Nucleus accumbens (tissue), 56 donors: ENCODE measurements around the gene PPFIA3.

Source experiments
- DNase-seq, 56 donors: peaks; one replicate each; lab custom pipeline; 2025; lab: John Stamatoyannopoulos, UW

The PPFIA3 gene

GRCh38 chr19:49101160-49101559 is 18.2 kb upstream of the PPFIA3 start:
- no peak for DNase-seq

- no peak for DNase-seq
These were observed 17.0 kb upstream of the PPFIA3 start for GRCh38 chr19:49102303-49102702.

- no peak for DNase-seq
These were observed 15.8 kb upstream of the PPFIA3 start for GRCh38 chr19:49103331-49104085.

GRCh38 chr19:49104229-49104864 is 15.0 kb upstream of the PPFIA3 start:
- no peak for DNase-seq

- peak in 33 of 56 donors; percentile 3 to 65 (median 21) for DNase-seq
These were observed 12.7 kb upstream of the PPFIA3 start for GRCh38 chr19:49106648-49107135.

- no peak for DNase-seq
These were observed 11.5 kb upstream of the PPFIA3 start for GRCh38 chr19:49107625-49108459.

- no peak for DNase-seq
These were observed 10.3 kb upstream of the PPFIA3 start for GRCh38 chr19:49109051-49109450.

- DNase-seq = no peak
These were observed 9.6 kb upstream of the PPFIA3 start for GRCh38 chr19:49109569-49110233.

- no peak for DNase-seq
These were observed 8.8 kb upstream of the PPFIA3 start for GRCh38 chr19:49110567-49110966.

GRCh38 chr19:49111218-49111998 is 7.9 kb upstream of the PPFIA3 start:
- no peak for DNase-seq

- peak in 48 of 56 donors; percentile 18 to 78 (median 51) for DNase-seq
These were observed 5.3 kb upstream of the PPFIA3 start, which contains the start of gene LIN7B for GRCh38 chr19:49113762-49114629. Gene LIN7B, plus strand, starts transcription at chr19:49114370. Its CDS starts 35 bp downstream, at chr19:49114405.

- peak in 53 of 56 donors; percentile 18 to 91 (median 68) for DNase-seq
These were observed 4.5 kb upstream of the PPFIA3 start for GRCh38 chr19:49114630-49115363.

GRCh38 chr19:49116544-49116943 is 2.8 kb upstream of the PPFIA3 start:
- DNase-seq = no peak

GRCh38 chr19:49117677-49118564 is 1.4 kb upstream of the PPFIA3 start:
- DNase-seq = peak in 2 of 56 donors; percentile 14 to 29

GRCh38 chr19:49118565-49119410 is 556 bp upstream of the PPFIA3 start, which contains the start of gene C19orf73:
Gene C19orf73, minus strand, starts transcription at chr19:49119143. Its CDS starts 121 bp downstream, at chr19:49119022.
- peak; percentile 69 to 97 (median 93) for DNase-seq

GRCh38 chr19:49120325-49120683 is 960 bp downstream of the PPFIA3 start:
- DNase-seq = peak in 1 of 56 donors; percentile 12
